Nephron progenitor cell (in vitro differentiated cells): ENCODE data around the gene SMLR1.
A peak's percentile ranks its signal among the peaks of the same experiment; 100 is the strongest.

ENCODE experiments used
- DNase-seq: peaks from one replicate; pipeline ENCODE4 v3.0.0; 2021
- H3K27ac Mint-ChIP-seq: 2 replicates; pipeline ENCODE4 v1.8.0; 2021; ENCODE audit warnings: mild to moderate bottlenecking, moderate library complexity, mixed read lengths
- H3K27me3 Mint-ChIP-seq: 2 replicates; pipeline ENCODE4 v1.8.0; 2021; ENCODE audit warnings: mild to moderate bottlenecking, low read depth, mixed read lengths; ENCODE audit not compliant: poor library complexity
- H3K36me3 Mint-ChIP-seq: 2 replicates; pipeline ENCODE4 v1.8.0; 2021; ENCODE audit warnings: low read depth, mixed read lengths
- H3K4me1 Mint-ChIP-seq: 2 replicates; pipeline ENCODE4 v1.8.0; 2021; ENCODE audit warnings: mixed read lengths
- H3K4me3 Mint-ChIP-seq: 2 replicates; pipeline ENCODE4 v1.8.0; 2021; ENCODE audit warnings: mild to moderate bottlenecking, moderate library complexity, mixed read lengths
- H3K9me3 Mint-ChIP-seq: 2 replicates; pipeline ENCODE4 v1.8.0; 2021; ENCODE audit warnings: mild to moderate bottlenecking, moderate library complexity, mixed read lengths
- TF ChIP-seq, protein P1 (sequence below): fragments of 200-600 bp; sonication (generic); IDR thresholded peaks from 2 replicates; pipeline ENCODE4 v1.5.0; 2021; ENCODE audit warnings: antibody characterized with exemption

Gene SMLR1

DNA sequence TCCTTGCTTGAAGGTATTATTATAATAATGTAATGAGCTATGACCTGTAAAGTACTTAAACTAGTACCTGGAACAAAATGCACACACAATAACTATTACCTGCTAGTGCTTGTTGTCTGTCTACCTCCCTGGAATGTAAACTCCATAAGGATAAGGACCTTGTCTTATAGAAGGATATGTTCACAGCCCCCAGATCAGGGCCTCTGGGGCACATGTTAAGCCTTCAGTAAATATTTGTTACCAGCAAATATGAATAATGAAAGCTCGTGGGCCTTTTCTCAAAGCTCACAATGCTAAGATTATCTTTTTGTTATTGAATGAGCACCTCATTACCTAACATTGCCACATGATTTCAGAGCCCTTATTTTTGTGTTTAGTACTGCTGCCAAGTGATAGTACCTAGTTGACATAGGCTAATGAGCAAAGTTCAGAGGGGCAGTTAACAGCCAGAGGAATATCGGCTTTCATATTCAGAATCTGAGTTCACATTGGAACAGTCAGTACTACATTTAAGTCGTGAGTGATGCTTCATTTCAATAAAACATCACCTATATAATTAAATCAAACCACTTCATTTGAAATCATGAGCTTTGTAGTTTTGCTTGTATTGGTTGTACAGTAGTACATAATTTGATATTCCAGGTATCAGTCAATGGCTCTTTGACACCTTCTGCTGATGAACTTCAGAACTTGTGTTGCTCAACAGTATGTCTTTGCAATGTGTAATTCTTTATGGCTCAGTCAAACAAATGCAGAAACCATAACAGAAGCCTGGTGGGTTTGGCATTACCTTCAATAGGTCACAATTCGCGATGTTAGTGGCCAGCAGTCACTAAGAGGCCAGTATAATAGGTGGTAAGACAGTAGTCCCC is 11.8 kb upstream of the SMLR1 start:
- no peak for DNase-seq
- no peak overlapping the region for H3K4me3 Mint-ChIP-seq
- H3K9me3 Mint-ChIP-seq: peaks cover 14% of the 10 kb centered on the region
- TF ChIP-seq, protein P1, sequence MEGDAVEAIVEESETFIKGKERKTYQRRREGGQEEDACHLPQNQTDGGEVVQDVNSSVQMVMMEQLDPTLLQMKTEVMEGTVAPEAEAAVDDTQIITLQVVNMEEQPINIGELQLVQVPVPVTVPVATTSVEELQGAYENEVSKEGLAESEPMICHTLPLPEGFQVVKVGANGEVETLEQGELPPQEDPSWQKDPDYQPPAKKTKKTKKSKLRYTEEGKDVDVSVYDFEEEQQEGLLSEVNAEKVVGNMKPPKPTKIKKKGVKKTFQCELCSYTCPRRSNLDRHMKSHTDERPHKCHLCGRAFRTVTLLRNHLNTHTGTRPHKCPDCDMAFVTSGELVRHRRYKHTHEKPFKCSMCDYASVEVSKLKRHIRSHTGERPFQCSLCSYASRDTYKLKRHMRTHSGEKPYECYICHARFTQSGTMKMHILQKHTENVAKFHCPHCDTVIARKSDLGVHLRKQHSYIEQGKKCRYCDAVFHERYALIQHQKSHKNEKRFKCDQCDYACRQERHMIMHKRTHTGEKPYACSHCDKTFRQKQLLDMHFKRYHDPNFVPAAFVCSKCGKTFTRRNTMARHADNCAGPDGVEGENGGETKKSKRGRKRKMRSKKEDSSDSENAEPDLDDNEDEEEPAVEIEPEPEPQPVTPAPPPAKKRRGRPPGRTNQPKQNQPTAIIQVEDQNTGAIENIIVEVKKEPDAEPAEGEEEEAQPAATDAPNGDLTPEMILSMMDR: no peak
- H3K27ac Mint-ChIP-seq: no peak overlapping the region
- no peaks in the 10 kb centered on the region for H3K4me1 Mint-ChIP-seq
- peaks cover 10% of the 10 kb centered on the region for H3K36me3 Mint-ChIP-seq
- H3K27me3 Mint-ChIP-seq: no peaks in the 10 kb centered on the region

DNA sequence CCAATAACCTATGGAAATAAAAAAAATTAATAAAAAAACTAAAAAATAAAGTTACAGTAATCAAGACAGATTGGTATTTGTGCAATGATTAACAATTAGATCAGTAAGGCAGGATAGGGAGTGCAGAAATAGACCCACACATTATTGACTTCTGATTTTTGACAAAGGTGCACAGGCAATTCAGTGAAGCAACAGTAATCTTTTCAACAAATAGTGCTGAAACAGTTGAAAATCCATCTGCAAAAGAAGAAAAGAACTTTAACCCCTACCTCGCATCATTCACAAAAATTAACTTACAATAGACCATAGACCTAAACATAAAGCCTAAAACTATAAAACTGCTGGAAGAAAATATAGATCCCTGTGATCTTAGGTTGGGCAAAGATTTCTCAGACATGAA is 4.5 kb upstream of the SMLR1 start:
- H3K4me3 Mint-ChIP-seq: no peak overlapping the region
- no peaks in the 10 kb centered on the region for H3K4me1 Mint-ChIP-seq
- H3K27ac Mint-ChIP-seq: no peak overlapping the region
- DNase-seq: no peak
- peaks cover 1% of the 10 kb centered on the region for H3K36me3 Mint-ChIP-seq
- TF ChIP-seq, protein P1: no peak
- peaks cover 11% of the 10 kb centered on the region for H3K9me3 Mint-ChIP-seq
- H3K27me3 Mint-ChIP-seq: no peaks in the 10 kb centered on the region

DNA sequence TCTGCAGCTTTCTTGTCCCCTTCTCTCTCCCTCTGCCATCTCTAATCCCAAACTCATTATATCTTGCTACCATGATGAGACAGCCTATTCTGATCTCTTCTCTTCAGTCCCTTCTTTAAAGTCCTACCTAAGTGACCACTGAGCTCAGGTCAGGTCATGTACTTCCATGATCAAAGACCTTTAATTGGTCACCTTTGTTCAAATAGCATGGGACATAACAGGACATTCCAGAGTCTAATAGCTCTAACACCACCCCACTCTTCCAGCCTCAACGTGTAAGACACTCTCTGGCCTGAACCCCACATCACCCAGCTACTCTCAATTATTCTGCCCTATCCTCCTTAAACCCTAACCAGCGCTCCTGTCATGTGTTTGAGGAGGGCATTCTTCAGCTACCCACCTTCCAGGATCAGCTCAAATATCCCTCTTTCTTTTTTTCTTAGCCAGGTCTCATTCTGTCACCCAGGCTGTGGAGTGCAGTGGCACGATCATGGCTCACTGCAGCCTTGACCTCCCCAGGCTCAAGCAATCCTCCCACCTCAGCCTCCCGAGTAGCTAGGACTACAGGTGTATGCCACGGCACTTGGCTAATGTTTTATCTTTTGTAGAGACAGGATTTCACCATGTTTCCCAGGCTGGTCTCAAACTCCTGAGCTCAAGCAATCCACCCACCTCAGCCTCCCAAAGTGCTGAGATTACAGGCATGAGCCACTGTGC is 2.1 kb upstream of the SMLR1 start:
- Mint-ChIP-seq H3K27me3 (no peaks in the 10 kb centered on the region), H3K27ac (peak overlapping the region; percentile 65), H3K36me3 (no peaks in the 10 kb centered on the region), H3K9me3 (peaks cover 6% of the 10 kb centered on the region), H3K4me1 (no peaks in the 10 kb centered on the region), H3K4me3 (no peak overlapping the region)
- TF ChIP-seq, protein P1: no peak
- no peak for DNase-seq

DNA sequence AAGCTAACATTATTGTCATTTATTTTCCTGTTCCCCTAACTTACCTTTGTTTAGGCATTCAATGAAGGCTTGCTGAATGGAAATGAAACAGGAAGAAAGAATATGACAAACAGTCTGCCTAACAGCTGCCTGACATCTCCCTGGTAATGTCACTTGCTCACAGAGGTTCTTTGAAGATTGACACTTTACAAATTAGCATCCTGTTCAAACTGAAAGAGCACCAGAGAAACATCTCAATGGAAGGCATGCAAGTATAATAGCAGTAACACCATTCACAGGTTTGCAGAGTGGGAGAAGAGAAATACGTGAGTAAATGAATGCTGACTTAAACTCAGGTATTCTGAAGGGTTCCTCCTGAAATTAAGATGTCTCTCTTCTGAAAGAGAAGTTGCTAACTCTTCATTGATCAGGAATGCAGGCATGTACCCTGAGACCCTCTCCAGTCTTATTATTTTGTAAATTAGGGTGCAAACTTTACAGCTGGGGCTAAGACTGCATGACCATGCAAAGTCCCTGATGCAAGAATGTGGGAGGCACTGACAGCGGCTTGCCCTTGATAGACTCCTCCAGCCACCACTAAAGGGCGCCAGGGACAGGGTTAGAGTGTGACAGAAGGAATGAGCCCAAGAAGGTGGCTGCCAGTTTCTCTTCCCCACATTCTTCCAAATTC is 1.3 kb upstream of the SMLR1 start:
- Mint-ChIP-seq H3K36me3 (no peaks in the 10 kb centered on the region), H3K4me1 (no peaks in the 10 kb centered on the region), H3K27ac (no peak overlapping the region), H3K9me3 (peaks cover 3% of the 10 kb centered on the region), H3K4me3 (no peak overlapping the region), H3K27me3 (no peaks in the 10 kb centered on the region)
- DNase-seq: no peak
- TF ChIP-seq, protein P1: no peak

DNA sequence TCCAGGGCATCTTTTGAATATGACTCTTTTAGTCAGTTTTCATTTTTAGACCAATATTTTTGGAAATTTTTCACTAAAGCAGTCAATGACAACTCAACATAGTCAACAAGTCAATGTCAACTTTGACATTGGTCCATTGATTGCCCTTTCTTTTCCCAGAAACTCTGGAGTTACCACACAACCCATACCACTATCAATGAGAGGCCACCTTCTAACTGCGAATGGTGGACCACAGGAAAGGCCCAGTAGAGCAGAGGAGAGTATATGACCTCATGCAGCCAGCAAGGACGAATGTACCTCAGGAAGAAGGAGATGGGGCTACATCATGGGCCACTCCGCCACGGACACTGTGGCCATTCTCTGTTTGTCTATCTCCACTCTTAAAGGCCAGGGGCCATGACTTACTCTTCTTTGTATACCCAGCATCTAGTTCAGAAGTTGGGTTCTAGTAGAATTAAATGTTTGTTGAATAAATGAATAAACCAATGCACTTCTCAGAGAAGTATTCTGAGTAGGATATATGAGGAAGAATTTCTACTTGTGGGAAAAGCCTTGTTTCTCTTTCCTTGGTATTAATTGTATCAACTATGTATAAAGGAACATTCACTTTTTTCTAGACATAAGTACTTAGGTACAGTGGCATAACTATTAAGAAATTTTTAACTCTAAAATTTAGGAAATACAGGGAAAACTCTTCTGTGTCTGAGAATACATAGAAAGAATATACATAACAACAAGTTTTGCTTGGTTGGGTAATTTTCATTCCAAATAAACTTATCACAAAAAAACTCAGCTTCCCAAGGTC is 562 bp upstream of the SMLR1 start:
- Mint-ChIP-seq H3K4me3 (no peak overlapping the region), H3K9me3 (no peaks in the 10 kb centered on the region), H3K36me3 (no peaks in the 10 kb centered on the region), H3K27ac (no peak overlapping the region), H3K27me3 (no peaks in the 10 kb centered on the region), H3K4me1 (no peaks in the 10 kb centered on the region)
- TF ChIP-seq, protein P1: no peak
- no peak for DNase-seq
